GM18519 (cell line): ENCODE results near the gene SETD9.

Source experiments
- ATAC-seq: cut with Tn5 transposase; IDR thresholded peaks from one replicate; pipeline ENCODE4 v1.9.1; 2021; ENCODE audit warnings: mild to moderate bottlenecking, moderate library complexity; ENCODE audit not compliant: unreplicated experiment, low FRiP score

Gene SETD9

GRCh38 chr5:56922922-56923321 is 13.5 kb downstream of the SETD9 start:
- ATAC-seq, result no peak

- ATAC-seq, result no peak
Observed at GRCh38 chr5:56934325-56934724, 24.9 kb downstream of the SETD9 start.

- ATAC-seq, result no peak
Observed at GRCh38 chr5:56938858-56939257, 29.5 kb downstream of the SETD9 start.

DNA sequence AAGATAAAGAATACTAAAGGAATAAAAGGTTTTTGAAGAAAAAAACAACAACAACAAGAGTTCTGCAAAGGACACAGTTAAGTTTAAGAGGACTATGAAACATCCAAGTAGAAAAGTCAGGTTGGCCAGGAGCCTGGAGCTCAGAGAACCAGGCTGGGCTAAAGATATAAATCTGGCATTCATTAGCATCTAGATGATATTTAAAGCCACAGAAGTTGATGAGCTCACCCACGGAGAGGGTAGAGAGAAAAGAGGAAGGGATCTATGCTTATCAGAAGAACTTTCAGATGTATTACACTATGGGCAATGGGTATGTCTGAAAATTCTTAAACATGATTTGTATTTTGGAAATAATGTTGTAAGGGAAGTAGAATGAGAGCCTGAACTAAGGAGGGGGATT is 32.6 kb downstream of the SETD9 start:
- no peak for ATAC-seq

GRCh38 chr5:56947052-56947451 is 37.7 kb downstream of the SETD9 start:
- no peak for ATAC-seq

GRCh38 chr5:56950626-56951125 is 41.3 kb downstream of the SETD9 start:
- no peak for ATAC-seq

DNA sequence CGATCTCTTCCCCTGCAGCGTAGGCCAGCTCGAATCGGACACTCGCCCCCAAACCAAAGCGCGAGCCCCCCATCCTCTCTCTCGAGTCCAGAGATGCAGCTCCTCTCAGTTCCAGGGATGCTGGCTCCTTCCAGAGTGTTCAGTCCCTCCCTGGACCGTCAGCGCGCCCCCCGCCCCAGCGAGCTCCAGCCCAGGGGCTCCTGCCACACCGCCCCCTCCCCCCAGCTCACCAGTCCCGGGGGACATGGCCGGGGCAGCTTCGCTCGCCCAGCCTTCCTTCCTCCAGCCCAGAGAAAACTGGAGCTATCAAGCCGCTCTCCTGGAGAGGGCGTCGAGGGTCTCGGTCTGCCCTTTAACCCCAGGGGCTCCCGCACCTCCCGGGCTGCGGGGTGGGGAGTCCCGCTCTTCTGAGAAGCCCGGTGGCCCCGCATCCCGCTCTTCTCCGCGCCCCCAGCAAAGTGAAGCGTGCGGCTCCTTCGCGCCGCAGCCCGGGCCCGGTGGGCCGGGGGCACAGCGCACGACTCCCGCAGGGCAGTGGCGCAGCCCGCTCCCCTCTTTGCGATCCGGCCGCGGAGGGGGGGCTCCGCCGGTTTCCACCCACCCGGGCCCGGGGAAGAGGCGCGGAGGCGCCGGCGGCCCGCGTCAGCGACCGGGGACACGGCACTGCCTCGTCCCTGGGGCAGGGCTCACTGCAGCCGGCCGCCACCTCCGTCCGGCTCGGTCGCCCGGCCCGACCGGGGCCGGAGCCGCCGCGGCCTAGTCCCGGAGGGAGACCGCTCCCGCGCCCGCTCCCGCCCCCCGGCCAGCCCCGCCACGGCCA is 41.9 kb downstream of the SETD9 start:
- peak; percentile 30 for ATAC-seq

DNA sequence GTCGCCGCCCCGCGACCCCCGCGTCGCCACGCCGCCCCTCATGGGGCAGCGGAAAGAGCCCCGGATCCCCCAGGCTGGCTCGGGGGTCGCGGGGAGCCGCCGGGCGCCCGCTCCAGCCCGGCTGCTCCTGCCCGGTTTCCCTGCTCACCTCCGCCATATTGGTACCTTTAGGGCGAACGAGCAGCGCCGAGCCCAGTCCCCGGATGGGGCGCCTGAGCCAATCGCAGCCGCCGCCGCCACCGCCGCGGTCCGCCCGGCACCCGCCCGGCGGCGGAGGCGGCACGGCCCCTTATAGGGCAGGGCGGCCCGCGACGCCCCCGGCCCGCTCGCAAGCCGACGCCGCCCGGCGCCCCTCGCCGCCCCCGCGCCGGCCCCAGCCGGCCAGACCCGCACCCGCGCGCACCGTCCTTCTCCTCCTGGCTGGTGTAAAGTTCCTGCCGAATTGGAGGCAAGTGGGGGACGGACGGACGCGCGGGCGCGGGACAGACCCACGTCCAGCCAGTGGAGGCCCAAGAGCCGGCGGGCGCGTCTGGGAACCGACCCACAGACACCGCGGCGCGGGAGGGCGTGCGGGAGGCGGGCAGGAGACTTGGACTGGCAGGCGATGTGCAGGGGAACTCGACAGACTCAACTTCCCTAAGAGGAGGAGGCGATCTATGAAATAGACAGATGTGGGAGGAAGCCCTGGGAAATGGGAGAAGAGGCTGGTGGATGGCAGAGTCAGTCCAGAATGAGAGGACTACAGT is 42.7 kb downstream of the SETD9 start, which contains the start of gene MIER3:
Gene MIER3 (minus strand): TSS at position 178 of the 746 bp plus-strand sequence. CDS start 21 bp downstream, at position 157.
- ATAC-seq, result peak; percentile 86

DNA sequence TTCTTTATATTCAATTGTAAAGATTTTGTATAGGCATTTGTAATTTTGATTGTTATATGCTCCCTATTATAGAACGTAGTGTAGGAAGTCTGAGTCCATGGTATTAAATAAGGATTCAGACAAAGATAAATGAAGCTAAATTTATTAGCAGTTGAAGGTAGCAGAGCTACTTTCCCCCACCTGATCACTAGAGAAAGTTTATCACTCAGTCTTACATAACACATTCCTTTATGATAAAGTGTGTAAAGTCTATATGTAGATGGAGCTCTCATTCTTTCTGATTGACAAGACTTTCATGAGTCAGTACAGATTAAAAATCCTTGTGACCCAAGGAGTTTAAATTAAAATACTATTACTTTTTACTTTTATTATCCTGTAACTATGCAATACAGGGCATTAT is 44.9 kb downstream of the SETD9 start:
- no peak for ATAC-seq

GRCh38 chr5:56958595-56958994 is 49.2 kb downstream of the SETD9 start:
- no peak for ATAC-seq

- no peak for ATAC-seq
Observed at GRCh38 chr5:56959326-56959725, 49.9 kb downstream of the SETD9 start.

DNA sequence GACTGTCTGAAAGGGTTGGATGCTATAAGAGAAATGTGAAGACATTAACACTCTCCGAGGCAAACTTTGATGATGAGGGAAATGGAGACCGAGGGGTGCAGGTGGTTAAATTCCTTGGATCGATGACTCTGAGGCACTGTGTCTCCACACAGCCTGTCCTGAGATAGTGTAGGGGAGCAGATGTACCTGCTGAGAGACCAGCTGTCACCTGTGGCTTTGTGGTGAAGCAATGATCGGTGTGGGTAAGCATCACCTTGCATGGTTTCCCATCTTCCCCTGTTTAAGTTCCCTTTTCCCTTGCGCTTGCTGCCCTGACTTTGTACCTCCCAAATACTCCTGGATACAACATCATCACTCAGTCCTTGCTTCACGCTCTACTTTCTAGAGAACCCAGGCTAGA is 52.4 kb downstream of the SETD9 start:
- ATAC-seq, result no peak

DNA sequence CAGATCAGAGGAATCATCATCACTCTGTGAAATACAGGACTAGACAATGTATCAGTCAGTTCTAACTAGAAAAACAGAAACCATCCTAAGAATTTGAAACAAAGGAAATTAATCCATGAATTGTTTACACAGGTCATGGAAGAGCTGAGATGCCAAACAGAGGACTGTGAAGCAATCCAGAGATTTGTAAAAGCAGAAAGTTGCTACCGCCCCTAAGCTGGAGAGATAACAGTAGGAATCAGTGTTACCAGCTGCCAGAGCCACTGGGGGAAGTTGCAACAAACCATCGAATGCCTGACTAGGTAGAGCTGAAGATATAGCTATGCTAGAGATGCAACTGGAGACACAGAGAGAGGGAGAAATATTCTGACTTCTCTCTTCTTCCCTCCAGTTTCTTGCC is 52.9 kb downstream of the SETD9 start:
- ATAC-seq, result no peak

DNA sequence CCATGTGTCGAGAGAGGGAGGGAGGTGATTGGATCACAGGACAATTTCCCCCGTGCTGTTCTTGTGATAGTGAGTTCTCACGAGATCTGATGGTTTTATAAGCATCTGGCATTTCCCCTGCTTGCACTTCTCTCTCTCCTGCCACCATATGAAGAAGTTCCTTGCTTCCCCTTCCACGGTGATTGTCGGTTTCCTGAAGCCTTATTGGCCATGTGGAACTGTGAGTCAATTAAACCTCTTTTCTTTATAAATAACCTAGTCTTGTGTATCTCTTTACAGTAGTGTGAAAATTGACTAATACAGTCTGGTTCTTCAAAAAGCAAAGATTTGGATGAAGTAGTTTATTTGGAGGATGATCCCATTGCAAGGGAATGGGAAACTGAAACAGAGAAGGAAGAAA is 53.9 kb downstream of the SETD9 start:
- no peak for ATAC-seq

GRCh38 chr5:56964173-56964572 is 54.8 kb downstream of the SETD9 start:
- no peak for ATAC-seq
